HG03135 (cell line): ENCODE results near the gene ZCRB1.
"Not testable (repeated sequence)": the region's sequence is repeated elsewhere in the genome, so short reads cannot be mapped to it uniquely, and the experiment has no call there.

ENCODE experiments used
- ATAC-seq: cut with Tn5 transposase; IDR thresholded peaks from one replicate; pipeline ENCODE4 v1.9.1; 2021; ENCODE audit warnings: mild to moderate bottlenecking, moderate library complexity; ENCODE audit not compliant: unreplicated experiment

The ZCRB1 gene

GRCh38 chr12:42325653-42326474 is at the start of gene ZCRB1, which contains the start of gene PPHLN1:
Gene ZCRB1 (minus strand): TSS chr12:42326094. CDS start chr12:42324102, 1,992 bp downstream.
Gene PPHLN1 (plus strand): TSS chr12:42326167. CDS start chr12:42335903, 9,736 bp downstream.
- peak; percentile 93 for ATAC-seq

GRCh38 chr12:42373669-42374068 is 47.8 kb upstream of the ZCRB1 start:
- no peak for ATAC-seq

GRCh38 chr12:42372154-42372791 is 46.4 kb upstream of the ZCRB1 start:
- ATAC-seq, result peak; percentile 86

- no peak for ATAC-seq
These were observed 44.1 kb upstream of the ZCRB1 start for GRCh38 chr12:42370013-42370412.

- ATAC-seq, result no peak
These were observed 39.6 kb upstream of the ZCRB1 start for GRCh38 chr12:42365486-42365885.

- no peak for ATAC-seq
These were observed 38.8 kb upstream of the ZCRB1 start for GRCh38 chr12:42364692-42365091.

- ATAC-seq, result no peak
These were observed 36.9 kb upstream of the ZCRB1 start for GRCh38 chr12:42362647-42363260.

GRCh38 chr12:42361909-42362646 is 36.2 kb upstream of the ZCRB1 start:
- no peak for ATAC-seq

- ATAC-seq, result peak; percentile 93
These were observed 35.0 kb upstream of the ZCRB1 start for GRCh38 chr12:42360747-42361403.

GRCh38 chr12:42356344-42356743 is 30.4 kb upstream of the ZCRB1 start:
- no peak for ATAC-seq

- not testable (repeated sequence) for ATAC-seq
These were observed 24.1 kb upstream of the ZCRB1 start for GRCh38 chr12:42350021-42350407.

GRCh38 chr12:42349119-42350020 is 23.5 kb upstream of the ZCRB1 start:
- not testable (repeated sequence) for ATAC-seq

GRCh38 chr12:42346403-42347002 is 20.6 kb upstream of the ZCRB1 start:
- ATAC-seq, result no peak

- ATAC-seq, result no peak
These were observed 17.8 kb upstream of the ZCRB1 start for GRCh38 chr12:42343721-42344120.

GRCh38 chr12:42342028-42342427 is 16.1 kb upstream of the ZCRB1 start:
- ATAC-seq, result no peak

- ATAC-seq, result no peak
These were observed 12.4 kb upstream of the ZCRB1 start for GRCh38 chr12:42338280-42338679.

- ATAC-seq, result no peak
These were observed 10.4 kb upstream of the ZCRB1 start for GRCh38 chr12:42336286-42336685.

GRCh38 chr12:42332301-42333285 is 6.7 kb upstream of the ZCRB1 start:
- peak; percentile 77 for ATAC-seq
